NCI-H2081 treated with DMSO at 0.1 percent for 48 hours (cell line): ENCODE results near the gene COQ5.
"Not testable (repeated sequence)": the region's sequence is repeated elsewhere in the genome, so short reads cannot be mapped to it uniquely, and the experiment has no call there.

Experiments used
- DNase-seq: peaks from one replicate; lab custom pipeline; 2025; lab: John Stamatoyannopoulos, UW

The COQ5 gene

DNA sequence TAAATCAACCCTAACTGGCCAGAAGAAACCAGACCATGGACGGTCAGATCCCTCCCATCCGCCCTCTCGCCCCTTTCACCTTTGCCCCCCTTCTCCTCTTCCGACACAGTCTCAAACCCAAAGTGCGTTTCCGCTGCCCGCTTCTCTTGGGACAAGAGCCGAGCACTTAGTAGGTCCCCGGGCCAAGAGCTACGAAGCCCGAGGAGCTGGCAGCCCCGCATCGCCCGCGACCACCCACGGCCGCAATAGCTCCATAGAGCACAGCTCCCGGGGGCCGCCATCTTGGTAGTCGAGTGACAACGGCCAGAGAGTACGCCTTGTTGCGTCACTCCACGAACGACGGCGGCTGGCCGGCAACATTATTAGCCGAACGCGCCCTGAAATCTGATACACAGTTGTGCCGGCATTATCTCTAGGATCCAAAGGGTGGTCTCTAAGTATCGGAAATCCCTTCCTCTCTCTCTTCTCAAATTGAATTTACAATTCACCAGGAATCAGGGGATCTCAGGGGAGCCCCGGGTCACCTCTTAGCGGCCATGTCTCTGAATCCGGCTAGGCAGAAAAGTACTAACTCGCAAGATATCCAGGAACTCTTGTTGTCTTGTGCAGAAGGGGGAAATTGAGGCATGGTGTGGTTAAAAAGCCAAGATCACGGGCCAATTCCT, at the start of gene COQ5:
Gene COQ5 (minus strand): TSS at position 298 of the 665 bp plus-strand sequence. CDS start 17 bp downstream, at position 281.
- peak; percentile 31 for DNase-seq

- DNase-seq, result no peak
Measured at GRCh38 chr12:120574106-120574505, 45.1 kb upstream of the COQ5 start.

- no peak for DNase-seq
Measured at GRCh38 chr12:120573560-120573959, 44.6 kb upstream of the COQ5 start.

GRCh38 chr12:120571299-120571698, 42.3 kb upstream of the COQ5 start:
- no peak for DNase-seq

- DNase-seq, result no peak
Measured at GRCh38 chr12:120563495-120563894, 34.5 kb upstream of the COQ5 start.

DNA sequence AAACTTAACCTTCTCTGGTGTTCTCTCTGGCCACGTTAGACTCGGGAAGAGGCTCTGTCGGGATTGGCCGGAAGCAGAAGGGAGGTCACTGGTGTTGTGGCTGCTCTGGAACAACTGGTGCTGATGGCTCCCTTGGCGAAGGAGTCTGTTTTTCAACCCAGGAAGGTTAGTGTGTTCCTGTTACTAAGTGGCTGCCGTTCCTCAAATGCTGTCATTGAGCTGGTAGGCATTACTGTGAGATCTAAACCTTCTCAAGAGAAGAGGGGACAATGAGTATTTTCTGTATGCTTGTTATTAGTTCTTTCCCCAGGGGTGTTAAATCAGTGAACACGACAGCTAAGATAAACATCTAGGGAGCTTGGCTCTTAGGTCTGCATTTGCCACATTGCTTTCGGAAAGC, 33.9 kb upstream of the COQ5 start:
- no peak for DNase-seq

DNA sequence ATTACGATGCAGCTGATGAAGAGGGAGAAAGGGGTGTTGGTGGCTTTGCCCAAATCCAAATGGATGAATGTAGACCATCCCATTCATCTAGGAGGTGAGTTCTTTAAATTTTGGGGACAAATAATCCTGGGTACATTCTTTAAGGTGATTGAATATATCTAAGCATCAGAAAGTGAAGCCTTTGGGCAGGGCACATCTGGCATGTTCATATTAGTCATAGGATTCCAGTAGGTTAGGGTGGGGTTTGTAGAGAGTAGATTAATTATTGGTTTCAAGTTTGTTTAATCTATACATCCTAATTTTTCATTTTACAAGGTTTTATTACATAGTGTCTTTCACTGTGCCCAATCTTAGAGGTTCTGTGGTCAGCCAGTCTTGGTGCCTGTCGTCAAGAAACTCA, 28.6 kb upstream of the COQ5 start:
- DNase-seq, result no peak

GRCh38 chr12:120554678-120555077, 25.7 kb upstream of the COQ5 start:
- no peak for DNase-seq

- no peak for DNase-seq
Measured at GRCh38 chr12:120546050-120546386, 17.1 kb upstream of the COQ5 start.

GRCh38 chr12:120544691-120545090, 15.7 kb upstream of the COQ5 start:
- no peak for DNase-seq

DNA sequence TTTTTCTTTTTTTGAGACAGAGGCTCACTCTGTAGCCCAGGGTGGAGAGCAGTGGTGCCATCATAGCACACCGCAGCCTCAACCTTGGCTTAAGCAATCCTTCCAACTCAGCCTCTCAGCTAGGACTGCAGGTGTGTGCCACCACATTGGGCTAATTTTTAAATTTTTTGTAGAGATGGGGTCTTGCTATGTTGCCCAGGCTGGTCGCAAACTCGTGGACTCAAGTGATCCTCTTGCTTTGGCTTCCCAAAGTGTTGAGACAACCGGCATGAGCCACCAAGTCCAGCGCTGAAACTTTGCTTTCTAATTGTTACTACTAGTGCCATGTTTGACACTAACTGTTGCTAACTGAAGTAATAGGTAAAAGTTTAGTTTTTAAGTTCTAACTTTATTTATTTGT, 13.2 kb upstream of the COQ5 start:
- no peak for DNase-seq

DNA sequence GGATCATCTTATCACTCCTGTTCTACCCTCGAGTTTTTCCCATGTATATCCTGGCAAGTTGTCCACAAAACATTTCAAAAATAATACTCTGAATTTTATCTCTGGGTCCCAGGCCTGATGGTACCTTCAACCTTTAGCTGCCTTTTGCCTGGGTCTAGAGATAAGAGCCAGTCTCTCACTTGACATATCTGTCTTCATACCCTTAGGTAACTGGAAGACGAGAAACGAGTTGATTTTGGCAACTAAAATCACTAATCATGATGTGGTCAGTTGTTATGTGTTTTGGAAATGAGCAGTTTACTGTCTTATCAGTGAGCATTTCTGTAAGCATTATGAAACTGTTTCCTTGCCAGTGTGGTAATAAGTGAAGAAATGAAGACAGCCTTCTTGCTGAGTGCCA, 11.5 kb upstream of the COQ5 start:
- DNase-seq, result no peak

DNA sequence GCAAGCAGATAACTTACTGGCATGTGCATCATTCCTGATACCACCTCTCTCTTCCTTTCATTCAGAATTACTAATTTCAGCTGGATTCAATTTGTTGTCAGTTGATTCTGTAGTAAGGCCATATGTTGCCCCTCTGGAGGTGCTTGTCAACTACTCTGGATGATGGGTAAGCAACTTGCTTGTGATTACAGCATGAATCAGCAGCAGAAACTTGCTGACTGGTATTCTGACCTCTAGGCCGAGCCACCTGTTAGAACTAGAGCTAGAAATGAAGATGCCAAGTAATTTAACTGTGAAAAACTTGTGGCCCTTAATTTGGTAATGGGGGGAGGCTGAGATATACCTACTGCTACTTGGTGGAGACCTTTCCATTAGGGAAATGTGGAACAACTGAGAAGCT, 10.3 kb upstream of the COQ5 start:
- DNase-seq, result no peak

GRCh38 chr12:120538281-120539156, 9.6 kb upstream of the COQ5 start:
- DNase-seq, result no peak

DNA sequence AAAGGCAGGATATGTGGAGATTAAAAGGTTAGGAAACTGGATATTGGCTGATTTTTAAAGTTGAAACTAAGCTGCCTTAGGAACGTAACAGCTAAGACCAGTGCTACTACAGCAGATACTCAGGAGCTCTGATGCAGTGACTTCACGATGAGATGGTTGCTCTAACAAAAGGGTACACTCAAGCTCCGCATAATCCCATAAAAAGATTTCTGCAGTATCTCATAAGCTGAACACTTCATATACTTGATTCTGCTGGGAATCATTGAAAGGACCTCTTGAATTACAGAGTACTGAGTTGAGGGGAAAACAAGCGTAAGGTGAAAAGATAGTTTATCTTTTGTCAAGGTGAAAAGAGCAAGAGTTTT, 8.9 kb upstream of the COQ5 start:
- no peak for DNase-seq

DNA sequence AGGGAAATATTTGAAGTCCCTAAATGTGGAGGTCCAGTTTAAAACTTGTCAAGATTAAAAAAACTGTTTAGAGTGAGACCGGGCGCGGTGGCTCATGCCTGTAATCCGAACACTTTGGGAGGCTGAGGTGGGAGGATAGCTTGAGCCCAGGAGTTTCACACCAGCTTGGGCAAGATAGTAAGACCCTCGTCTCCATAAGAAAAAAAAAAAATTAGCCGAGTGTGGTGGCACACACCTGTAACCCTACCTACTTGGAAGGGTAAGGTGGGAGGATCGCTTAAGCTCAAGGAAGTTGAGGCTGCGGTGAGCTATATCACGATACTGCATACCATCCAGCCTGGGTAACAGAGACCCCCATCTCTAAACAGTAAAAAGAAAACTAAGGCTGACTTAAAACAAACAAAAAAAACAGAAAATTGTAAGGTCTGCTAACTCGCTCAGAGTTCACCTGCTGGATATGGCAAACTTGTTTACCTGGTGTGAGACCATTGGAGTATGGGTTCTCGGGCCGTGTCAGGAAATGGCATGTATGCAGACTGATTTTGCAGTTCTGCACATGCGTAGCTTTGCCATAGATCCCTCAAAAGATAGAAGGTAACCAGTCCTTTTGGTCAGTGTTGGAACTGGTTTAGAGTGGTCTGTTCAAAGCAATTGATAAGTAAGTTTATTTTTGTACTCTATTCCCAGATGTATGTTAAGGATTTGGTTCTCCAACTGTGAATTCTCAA, 7.3 kb upstream of the COQ5 start:
- DNase-seq, result no peak

GRCh38 chr12:120534703-120535655, 6.0 kb upstream of the COQ5 start:
- no peak for DNase-seq

DNA sequence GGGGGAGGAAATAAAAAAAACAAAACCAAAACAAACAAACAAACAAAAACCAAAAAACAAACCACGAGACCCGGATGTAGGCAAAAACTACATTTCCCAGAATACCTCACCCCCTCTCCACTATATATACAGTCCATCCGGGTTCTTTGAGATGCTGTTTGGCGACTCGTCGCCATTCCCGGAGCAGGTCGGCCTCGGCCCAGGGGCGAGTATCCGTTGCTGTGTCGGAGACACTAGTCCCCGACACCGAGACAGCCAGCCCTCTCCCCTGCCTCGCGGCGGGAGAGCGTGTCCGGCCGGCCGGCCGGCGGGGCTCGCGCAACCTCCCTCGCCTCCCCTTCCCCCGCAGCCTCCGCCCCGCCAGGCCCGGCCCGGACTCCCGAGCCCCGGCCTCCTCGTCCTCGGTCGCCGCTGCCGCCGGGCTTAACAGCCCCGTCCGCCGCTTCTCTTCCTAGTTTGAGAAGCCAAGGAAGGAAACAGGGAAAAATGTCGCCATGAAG, 5.3 kb upstream of the COQ5 start, which contains the start of gene RNF10:
Gene RNF10 (plus strand): TSS at position 154 of the 500 bp plus-strand sequence. CDS start 456 bp downstream, outside the sequence.
- DNase-seq, result peak; percentile 62

DNA sequence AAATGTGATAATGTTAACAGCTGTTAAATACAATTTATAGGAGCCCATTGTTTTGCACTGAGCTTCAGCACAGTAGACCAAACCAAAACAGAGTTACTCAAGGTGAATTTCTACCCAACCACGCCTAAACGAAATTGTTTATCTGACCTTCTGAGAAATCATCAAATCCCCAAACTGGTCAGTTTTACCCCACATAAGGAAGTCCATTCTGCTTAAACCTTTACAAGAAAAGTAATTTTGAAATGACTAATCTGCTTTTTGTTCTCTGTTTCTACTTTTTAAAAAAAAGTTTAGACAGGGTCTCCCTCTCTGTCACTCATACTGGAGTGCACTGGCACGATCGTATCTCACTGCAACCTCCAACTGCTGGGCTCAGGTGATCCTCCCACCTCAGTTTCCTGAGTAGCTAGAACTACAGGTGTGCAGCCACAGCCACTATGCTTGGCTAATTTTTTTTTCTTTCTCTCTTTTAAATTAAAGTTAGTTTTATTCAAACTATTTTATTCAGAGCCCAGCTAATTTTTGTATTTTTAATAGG, 3.8 kb upstream of the COQ5 start:
- no peak for DNase-seq

DNA sequence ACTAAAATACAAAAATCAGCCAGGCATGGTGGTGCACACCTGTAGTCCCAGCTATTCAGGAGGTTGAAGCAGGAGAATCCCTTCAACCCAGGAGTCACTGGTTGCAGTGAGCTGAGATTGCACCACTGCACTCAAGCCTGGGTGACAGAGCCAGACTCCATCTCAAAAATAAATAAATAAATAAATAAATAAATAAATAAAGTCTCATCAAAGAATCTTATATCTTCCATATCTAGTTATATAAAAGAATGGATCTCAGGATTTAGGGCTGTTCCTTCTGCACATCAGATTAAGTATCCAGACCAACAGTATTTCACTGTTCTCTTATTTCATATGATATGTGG, 1.4 kb upstream of the COQ5 start:
- not testable (repeated sequence) for DNase-seq
